Epithelial cell of esophagus (primary cell): ENCODE results near the gene GNA14.

Experiments
- DNase-seq: peaks from one replicate; pipeline ENCODE4 v3.0.0; 2010; ENCODE audit warnings: low read depth
- H3K4me3 ChIP-seq: 2 replicates; pipeline ENCODE4 v1.5.1; 2011; ENCODE audit warnings: mild to moderate bottlenecking, low read length, control low read depth
- TF ChIP-seq, protein P1 (sequence below): IDR thresholded peaks from 2 replicates; pipeline ENCODE4 v1.5.1; 2011; ENCODE audit warnings: low read depth, mild to moderate bottlenecking, low read length, control low read depth, inconsistent platforms; ENCODE audit not compliant: insufficient read depth; ENCODE audit errors: missing control alignments

The GNA14 gene

DNA sequence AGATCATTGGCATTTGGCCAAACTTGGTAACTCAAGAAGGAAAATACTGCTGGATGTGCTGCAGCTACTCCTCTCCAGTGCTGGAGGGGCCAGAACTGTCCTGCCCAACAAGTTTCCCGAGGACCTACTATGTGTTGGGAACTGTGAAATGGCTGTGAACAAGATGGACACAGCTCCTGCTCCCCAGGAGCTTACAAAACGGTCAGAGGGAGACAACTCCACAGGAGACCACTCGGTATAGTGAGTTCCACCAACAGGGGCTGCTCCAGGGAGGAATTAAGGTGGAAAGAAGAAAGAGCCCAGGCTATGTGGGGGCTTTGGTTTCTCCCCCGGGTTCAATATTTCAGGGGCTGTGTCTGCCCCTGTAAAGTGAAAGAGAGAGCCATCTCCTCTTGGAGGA lies 78.8 kb downstream of the GNA14 start:
- no peak overlapping the region for H3K4me3 ChIP-seq
- TF ChIP-seq, protein P1, sequence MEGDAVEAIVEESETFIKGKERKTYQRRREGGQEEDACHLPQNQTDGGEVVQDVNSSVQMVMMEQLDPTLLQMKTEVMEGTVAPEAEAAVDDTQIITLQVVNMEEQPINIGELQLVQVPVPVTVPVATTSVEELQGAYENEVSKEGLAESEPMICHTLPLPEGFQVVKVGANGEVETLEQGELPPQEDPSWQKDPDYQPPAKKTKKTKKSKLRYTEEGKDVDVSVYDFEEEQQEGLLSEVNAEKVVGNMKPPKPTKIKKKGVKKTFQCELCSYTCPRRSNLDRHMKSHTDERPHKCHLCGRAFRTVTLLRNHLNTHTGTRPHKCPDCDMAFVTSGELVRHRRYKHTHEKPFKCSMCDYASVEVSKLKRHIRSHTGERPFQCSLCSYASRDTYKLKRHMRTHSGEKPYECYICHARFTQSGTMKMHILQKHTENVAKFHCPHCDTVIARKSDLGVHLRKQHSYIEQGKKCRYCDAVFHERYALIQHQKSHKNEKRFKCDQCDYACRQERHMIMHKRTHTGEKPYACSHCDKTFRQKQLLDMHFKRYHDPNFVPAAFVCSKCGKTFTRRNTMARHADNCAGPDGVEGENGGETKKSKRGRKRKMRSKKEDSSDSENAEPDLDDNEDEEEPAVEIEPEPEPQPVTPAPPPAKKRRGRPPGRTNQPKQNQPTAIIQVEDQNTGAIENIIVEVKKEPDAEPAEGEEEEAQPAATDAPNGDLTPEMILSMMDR, result no peak
- DNase-seq, result no peak

- DNase-seq, result no peak
- TF ChIP-seq, protein P1, result no peak
Observed at GRCh38 chr9:77563174-77563573, 84.9 kb downstream of the GNA14 start.

GRCh38 chr9:77562019-77562748 lies 85.9 kb downstream of the GNA14 start:
- H3K4me3 ChIP-seq, result no peak overlapping the region
- no peak for DNase-seq
- TF ChIP-seq, protein P1, result no peak

More at GRCh38 chr9:77563174-77563573, 84.9 kb downstream of the GNA14 start:
- H3K4me3 ChIP-seq, result no peak overlapping the region

- no peak overlapping the region for H3K4me3 ChIP-seq
- DNase-seq, result no peak
- TF ChIP-seq, protein P1, result no peak
Observed at GRCh38 chr9:77561331-77562018, 86.6 kb downstream of the GNA14 start.

GRCh38 chr9:77556396-77556795 lies 91.7 kb downstream of the GNA14 start:
- TF ChIP-seq, protein P1, result no peak
- no peak for DNase-seq
- H3K4me3 ChIP-seq, result no peak overlapping the region

DNA sequence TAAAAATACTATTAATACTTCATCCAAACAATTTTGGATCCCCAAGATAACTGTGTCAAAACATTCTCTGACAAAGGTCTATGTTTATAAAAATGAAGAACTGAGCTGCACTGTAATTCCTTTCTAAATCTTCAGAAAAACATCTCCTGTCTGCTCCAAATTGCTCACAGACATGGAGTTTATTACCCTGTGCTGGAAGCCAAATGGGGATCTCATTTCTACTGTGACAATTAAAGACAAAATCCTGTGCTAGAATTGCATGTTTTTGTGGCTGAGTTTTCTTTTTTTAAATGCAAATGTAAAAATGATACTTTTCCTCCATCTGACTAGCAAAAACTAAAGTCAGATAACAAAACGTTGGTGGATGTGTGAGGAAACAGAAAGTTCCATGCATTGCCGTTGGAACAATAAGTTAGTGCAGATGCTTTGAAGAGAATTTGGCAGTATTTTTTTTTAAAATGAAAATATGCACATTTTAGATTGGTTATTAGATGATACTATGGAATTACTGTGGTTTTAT lies 93.5 kb downstream of the GNA14 start:
- TF ChIP-seq, protein P1, result no peak
- DNase-seq, result no peak
- no peak overlapping the region for H3K4me3 ChIP-seq
